Gastroesophageal sphincter (tissue), 4 donors: ENCODE measurements around the gene NPRL2. TPM values are rescaled to one million over a fixed set of nuclear protein-coding genes. Genes with fewer than 3 reads are reported as not detected.

Source experiments
- ATAC-seq: fragments of 150-250 bp; one replicate; pipeline ENCODE4 v1.9.1; 2016; ENCODE audit warnings: mild to moderate bottlenecking, moderate library complexity
- H3K27ac ChIP-seq, 4 donors: fragments of 200-600 bp; sonication (generic) in 3 of 4; 1 replicate in 3 of 4; 2 replicates in 1 of 4; pipeline ENCODE4 v1.5.1; 2016 to 2019
- H3K27me3 ChIP-seq: fragments of 200-600 bp; sonication (generic); one replicate; pipeline ENCODE4 v1.5.1; 2019
- H3K36me3 ChIP-seq, 2 donors: fragments of 200-600 bp; sonication (generic); one replicate each; pipeline ENCODE4 v1.5.1; 2019; ENCODE audit warnings: control low read depth in 1 of 2
- H3K4me1 ChIP-seq, 3 donors: fragments of 200-600 bp; sonication (generic); 1 replicate in 2 of 3; 2 replicates in 1 of 3; pipeline ENCODE4 v1.5.1; 2016 to 2019; ENCODE audit warnings: control low read depth in 2 of 3
- H3K4me3 ChIP-seq, 2 donors: fragments of 200-600 bp; sonication (generic); one replicate each; pipeline ENCODE4 v1.5.1; 2019; ENCODE audit warnings: mild to moderate bottlenecking in 1 of 2, moderate library complexity in 1 of 2
- H3K9me3 ChIP-seq, 3 donors: fragments of 200-600 bp; sonication (generic); one replicate each; pipeline ENCODE4 v1.5.1; 2017 to 2019; ENCODE audit warnings: control low read depth in 2 of 3
- EP300 ChIP-seq: sonication (generic); formaldehyde crosslinking; IDR thresholded peaks from one replicate; pipeline ENCODE4 v1.6.1; 2017; ENCODE audit warnings: antibody characterized with exemption, mild to moderate bottlenecking
- POLR2A ChIP-seq, 2 donors: fragments of 450-650 bp; IDR thresholded peaks; one replicate each; pipeline ENCODE4 v1.6.1; 2017; ENCODE audit warnings: antibody characterized with exemption in 2 of 2, mild to moderate bottlenecking in 2 of 2, moderate library complexity in 1 of 2
- POLR2AphosphoS5 ChIP-seq: sonication (generic); formaldehyde crosslinking; IDR thresholded peaks from one replicate; pipeline ENCODE4 v1.6.1; 2017; ENCODE audit warnings: antibody characterized with exemption
- WGBS, 2 donors: methylation state at CpG; one replicate each; pipeline ENCODE4 v1.1.5; 2018; ENCODE audit warnings: low coverage in 1 of 2; 5-methylcytosine and 5-hydroxymethylcytosine counted together
- total RNA-seq, 4 donors: library from RNA; depleted of rRNA; stranded (reverse); fragments of >200 nt; gene quantifications; one replicate each; pipeline ENCODE4 v1.1.0, GENCODE V29; 2016
- TF ChIP-seq, protein P1 (sequence below), 4 experiments: fragments of 200-600 bp in 2 of 4; fragments of 450-650 bp in 2 of 4; sonication (generic) in 1 of 4; IDR thresholded peaks; one replicate each; pipeline ENCODE4 v1.5.1; 2017 to 2019; ENCODE audit warnings: antibody characterized with exemption in 4 of 4, mild to moderate bottlenecking in 2 of 4, moderate library complexity in 2 of 4

NPRL2 gene
- total RNA-seq, 4 donors from 2014 or later, result 14.0 to 26.6 (median 19.5) TPM

DNA sequence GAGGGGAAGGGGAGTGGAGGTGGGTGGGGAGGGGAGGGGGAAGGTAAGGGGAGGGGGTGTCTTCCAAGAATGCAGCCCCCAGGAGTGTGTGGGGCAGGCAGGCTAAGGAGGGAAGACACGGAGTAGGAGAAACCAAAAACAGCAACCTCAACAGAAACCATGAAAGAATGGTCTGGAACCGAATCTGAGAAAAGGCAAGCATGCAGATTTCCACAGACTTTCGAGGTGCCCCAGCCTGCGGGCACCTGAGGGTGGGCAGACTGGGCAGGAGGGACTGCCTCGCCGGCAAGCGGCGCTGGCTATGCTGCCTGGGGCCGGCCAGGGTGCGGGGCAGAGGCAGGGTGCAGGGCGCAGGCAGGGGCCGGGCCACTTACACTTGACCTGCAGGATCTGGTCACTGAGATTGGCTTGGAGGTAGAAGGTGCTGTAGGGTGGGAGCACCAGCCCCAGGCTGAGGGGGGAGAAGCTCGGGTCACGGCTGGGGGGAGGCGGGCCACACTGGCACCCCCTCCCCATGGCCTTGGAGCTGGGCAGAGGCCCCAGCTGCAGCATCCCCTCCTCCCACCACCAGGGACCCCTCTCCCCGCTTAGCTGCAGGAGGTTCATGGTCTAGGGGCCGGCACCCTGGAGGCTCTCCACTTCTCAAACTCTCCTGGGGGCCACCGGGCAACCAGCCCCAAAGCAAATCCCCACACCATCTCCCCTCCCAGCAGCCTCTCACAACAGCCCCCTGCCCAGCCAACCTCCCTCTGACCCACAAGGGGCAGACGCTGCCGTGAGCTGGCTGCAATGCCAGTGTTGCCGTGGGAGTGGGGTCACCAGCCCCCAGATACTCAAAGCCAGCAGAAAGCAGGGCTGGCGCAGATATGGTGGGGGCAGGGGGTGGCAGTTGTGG is 24.0 kb upstream of the NPRL2 start:
- H3K4me3 ChIP-seq, result no peak overlapping the region
- H3K4me1 ChIP-seq, result no peaks in the 10 kb centered on the region
- H3K27me3 ChIP-seq, result peaks cover 5% of the 10 kb centered on the region
- H3K27ac ChIP-seq, result no peak overlapping the region
- TF ChIP-seq POLR2A (IDR thresholded peaks at IDR 0.05), result no peak
- no peak for TF ChIP-seq POLR2AphosphoS5
- no peak for TF ChIP-seq EP300
- TF ChIP-seq, protein P1, sequence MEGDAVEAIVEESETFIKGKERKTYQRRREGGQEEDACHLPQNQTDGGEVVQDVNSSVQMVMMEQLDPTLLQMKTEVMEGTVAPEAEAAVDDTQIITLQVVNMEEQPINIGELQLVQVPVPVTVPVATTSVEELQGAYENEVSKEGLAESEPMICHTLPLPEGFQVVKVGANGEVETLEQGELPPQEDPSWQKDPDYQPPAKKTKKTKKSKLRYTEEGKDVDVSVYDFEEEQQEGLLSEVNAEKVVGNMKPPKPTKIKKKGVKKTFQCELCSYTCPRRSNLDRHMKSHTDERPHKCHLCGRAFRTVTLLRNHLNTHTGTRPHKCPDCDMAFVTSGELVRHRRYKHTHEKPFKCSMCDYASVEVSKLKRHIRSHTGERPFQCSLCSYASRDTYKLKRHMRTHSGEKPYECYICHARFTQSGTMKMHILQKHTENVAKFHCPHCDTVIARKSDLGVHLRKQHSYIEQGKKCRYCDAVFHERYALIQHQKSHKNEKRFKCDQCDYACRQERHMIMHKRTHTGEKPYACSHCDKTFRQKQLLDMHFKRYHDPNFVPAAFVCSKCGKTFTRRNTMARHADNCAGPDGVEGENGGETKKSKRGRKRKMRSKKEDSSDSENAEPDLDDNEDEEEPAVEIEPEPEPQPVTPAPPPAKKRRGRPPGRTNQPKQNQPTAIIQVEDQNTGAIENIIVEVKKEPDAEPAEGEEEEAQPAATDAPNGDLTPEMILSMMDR (IDR thresholded peaks at IDR 0.05), result no peak
- H3K36me3 ChIP-seq, result no peaks in the 10 kb centered on the region
- no peaks in the 10 kb centered on the region for H3K9me3 ChIP-seq
- no peak for ATAC-seq
- WGBS, 2 donors, result 57 to 78% methylated on average over 3 to 9 of the region's 22 CpGs

DNA sequence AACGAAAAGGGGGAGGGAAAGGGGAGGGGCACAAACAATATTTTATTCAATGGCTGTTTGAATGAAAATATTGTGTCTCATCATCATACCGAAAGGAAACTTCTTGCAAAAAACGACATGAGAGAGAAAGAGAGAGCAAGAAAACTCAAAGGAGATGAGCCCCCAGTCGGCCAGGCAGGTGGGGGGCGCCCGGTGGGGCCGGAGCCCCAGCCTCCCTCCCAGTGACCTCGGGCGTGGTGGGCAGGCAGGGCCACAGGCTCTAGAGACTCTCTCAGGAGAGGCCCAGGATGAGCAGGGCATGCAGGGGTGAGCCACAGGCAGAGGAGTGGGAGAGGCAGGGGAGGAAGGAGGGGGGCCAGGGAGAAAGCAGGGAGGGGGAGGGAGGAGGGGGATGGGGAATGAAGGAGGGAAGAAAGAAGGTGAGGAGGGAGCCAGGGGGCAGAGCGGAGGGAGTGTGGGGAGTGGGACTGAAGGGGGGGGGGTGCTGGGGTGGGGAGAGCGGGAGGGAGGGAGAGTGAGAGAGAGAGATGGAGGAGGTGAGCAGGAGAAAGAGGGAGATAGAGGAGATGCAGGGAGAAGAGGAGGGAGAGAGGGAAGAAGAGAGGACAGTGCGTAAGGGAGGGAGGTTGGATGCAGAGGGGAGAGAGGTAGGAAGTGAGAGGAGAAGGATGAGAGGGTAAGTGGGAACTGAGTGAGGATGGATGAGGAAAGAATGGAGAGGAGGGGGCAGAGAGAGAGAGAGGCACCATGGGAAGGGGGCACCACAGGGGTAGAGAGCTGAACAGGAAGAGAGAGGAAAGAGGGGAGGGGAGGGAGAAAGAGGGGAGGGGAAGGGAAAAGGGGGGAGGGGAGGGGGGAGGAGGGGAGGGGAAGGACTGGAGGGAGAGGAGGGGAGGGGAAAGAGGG is 22.8 kb upstream of the NPRL2 start:
- ATAC-seq, result no peak

DNA sequence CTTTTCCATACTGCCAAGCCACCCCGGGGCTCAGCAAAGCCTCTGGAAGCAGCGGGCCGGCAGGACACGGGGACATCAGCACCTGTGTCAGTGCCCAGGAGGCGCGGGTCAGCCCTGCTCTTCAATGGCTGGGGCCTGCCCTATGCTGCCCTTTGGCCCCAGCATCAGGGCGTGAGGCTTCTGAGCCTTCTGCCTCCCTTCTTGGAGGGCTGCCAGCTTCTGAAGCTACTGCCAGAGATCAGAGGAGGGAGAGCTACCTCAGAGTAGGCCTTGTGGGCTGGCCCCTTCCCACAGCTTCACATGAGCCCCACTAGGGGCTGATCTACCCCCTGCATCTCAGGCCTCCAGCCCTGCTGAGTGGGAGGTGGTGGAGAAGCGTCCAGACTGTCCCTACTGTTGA is 21.8 kb upstream of the NPRL2 start:
- Histone ChIP-seq H3K4me3 (no peak overlapping the region), H3K27me3 (peaks cover 5% of the 10 kb centered on the region), H3K36me3 (no peaks in the 10 kb centered on the region), H3K4me1 (no peaks in the 10 kb centered on the region), H3K27ac (no peak overlapping the region), H3K9me3 (no peaks in the 10 kb centered on the region)
- no peak for TF ChIP-seq POLR2AphosphoS5
- no peak for TF ChIP-seq EP300
- TF ChIP-seq, protein P1 (IDR thresholded peaks at IDR 0.05), result no peak
- TF ChIP-seq POLR2A (IDR thresholded peaks at IDR 0.05), result no peak
- no peak for ATAC-seq
- WGBS, 2 donors, result 60% methylated on average over 1 of the region's 8 CpGs; no CpG with 5 or more reads in 1 of the 2 donors

More for the DNA sequence above, 22.8 kb upstream of the NPRL2 start:
- no peak overlapping the region for H3K4me3 ChIP-seq
- WGBS, 2 donors, result 28 to 49% methylated on average over 7 to 12 of the region's 12 CpGs
- H3K27me3 ChIP-seq, result peaks cover 5% of the 10 kb centered on the region
- TF ChIP-seq POLR2A (IDR thresholded peaks at IDR 0.05) (no peak), EP300 (no peak), POLR2AphosphoS5 (no peak)
- TF ChIP-seq, protein P1 (IDR thresholded peaks at IDR 0.05), result no peak
- no peak overlapping the region for H3K27ac ChIP-seq
- H3K4me1 ChIP-seq, result no peaks in the 10 kb centered on the region
- no peaks in the 10 kb centered on the region for H3K36me3 ChIP-seq
- no peaks in the 10 kb centered on the region for H3K9me3 ChIP-seq

DNA sequence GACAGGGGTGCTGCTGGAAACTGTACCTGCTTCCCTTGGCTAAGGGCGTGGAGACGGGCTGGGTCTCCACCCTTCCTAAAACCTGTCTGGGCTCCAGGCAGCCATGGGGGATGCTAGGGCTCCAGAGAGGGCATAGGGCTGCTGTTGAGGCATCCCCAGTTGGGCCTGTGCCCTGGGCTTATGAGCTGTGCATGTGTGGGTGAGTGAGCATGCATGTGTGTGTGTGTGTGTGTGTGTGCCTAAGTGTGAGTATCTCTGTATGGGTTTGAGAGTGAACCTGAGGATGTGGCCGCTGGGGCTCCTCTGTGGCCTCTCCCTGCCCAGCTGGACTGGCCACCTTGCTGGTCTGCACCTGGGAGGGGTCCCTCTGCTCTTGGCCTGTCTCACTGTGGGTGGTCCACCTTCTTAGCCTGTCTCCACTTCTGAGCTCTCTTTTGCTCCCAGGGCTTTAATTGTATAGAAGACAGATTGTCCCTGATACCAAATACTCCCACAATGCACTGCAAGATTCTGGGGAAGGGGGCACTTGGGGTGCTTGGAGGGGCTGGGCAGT is 20.6 kb upstream of the NPRL2 start:
- Histone ChIP-seq H3K27me3 (peaks cover 5% of the 10 kb centered on the region), H3K9me3 (no peaks in the 10 kb centered on the region), H3K36me3 (no peaks in the 10 kb centered on the region), H3K4me3 (no peak overlapping the region), H3K27ac (no peak overlapping the region), H3K4me1 (peaks cover 0 to under 1% (median 0%) of the 10 kb centered on the region in 3 donors)
- 50 to 82% methylated on average over 1 to 2 of the region's 3 CpGs for WGBS, 2 donors
- ATAC-seq, result no peak
- TF ChIP-seq EP300, result no peak

DNA sequence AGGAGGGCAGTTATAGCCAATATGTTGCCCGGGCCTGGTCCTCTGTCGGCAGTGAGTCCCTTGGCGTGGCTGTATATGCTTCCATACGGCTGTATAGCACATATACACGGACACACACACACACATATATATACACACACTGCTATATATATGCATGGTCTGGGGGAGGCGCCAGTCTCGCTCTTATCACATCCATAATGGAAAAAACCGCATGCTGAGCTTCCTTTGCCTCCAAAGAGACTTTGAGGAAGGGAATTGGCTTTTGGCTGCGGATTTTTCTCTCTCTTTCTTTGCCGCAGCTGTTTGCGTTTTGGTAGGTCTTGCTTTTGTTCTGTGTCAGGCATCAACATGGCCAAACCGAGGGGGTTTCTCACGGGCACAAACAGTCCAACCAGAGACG is 20.0 kb upstream of the NPRL2 start:
- Histone ChIP-seq H3K27ac (no peak overlapping the region), H3K4me1 (peaks cover 0 to 7% (median 3%) of the 10 kb centered on the region in 3 donors), H3K27me3 (peaks cover 5% of the 10 kb centered on the region), H3K4me3 (no peak overlapping the region), H3K9me3 (no peaks in the 10 kb centered on the region), H3K36me3 (no peaks in the 10 kb centered on the region)
- TF ChIP-seq EP300, result no peak
- TF ChIP-seq POLR2AphosphoS5, result no peak
- no peak for TF ChIP-seq POLR2A (IDR thresholded peaks at IDR 0.05)
- TF ChIP-seq, protein P1 (IDR thresholded peaks at IDR 0.05), result no peak
- 100% methylated on average over 1 of the region's 14 CpGs; no CpG with 5 or more reads in 1 of the 2 donors for WGBS, 2 donors
- ATAC-seq, result no peak
